Measurements from ENCODE around the gene GTF2H1.
"Not testable (repeated sequence)": the region's sequence is repeated elsewhere in the genome, so short reads cannot be mapped to it uniquely, and the experiment has no call there.

GTF2H1 gene

DNA sequence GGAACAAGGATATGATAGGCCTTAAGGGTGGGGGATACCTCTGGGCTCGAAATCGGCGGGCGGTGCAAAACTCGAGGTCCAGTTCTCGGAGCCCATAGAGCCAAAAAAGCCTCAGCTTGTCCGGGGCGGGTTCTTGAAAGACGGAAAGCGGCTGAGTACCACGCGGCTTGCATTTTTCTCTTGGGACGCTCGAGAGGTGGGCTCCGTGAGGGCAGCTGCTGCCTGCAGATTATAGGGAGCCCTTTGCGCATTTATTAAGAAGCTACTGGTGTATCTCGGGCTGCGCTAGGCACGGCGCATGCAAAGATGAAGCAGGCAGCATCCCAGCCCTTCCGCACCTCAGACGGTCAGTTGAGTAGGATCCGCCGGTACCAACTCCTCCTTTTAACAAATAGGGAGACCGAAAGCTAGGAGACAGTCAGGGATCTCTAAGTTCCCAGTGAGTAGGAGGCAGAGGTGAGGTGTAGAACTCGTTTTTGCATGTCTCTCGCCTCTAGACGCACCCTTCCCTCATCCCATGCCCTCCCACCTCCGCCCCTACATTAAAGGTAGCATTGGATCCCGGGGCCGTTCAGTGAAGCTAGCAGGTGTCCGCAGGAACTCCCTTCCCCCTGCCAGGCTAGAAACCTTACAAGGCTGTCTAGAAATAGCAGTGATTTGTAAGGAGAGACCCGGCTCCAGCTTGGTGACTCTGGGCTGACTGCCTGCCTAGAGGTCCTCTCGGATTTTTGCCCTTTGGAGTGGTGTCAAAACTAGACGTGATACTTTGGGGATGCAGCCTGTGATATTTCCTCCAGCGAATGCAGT lies 72.8 kb downstream of the GTF2H1 start:
- no peak for DNase-seq (ENCODE audit: low read depth, low spot score)
- POLR2A ChIA-PET = interaction anchor here (0.6 to 5.5 kb wide), 25 partner anchors 10 to 239 kb away, joined by 3 to 226 read pairs (median 5); partner anchors contain the start of genes GTF2H1, HPS5, SPTY2D1 and TSG101

DNA sequence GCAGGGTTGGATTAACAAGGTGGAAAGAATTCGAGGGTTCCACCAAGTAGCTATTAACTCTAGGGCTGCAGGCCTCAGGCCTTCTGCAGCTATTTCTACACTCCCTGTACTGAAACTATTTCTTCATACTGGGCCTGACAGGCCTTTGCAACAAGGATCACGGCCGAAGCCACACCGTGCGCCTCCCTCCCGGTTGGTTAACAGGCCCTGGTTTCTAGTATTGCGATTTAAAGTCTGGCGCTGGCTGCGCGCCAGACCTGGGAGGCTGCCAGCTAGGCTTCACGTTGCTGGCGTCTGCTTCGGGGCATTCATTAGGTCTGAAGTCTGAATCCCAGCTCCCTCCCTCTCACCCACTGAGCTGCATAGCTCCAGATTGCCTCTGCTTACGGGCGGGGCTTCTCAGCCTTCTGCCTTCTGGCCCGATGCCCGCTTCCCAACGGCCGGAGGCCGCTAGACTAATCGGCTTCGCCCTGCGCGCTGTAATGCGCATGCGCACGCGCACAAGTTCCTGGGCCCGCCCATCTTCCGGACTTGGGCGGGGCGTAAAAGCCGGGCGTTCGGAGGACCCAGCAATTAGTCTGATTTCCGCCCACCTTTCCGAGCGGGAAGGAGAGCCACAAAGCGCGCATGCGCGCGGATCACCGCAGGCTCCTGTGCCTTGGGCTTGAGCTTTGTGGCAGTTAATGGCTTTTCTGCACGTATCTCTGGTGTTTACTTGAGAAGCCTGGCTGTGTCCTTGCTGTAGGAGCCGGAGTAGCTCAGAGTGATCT lies 73.6 kb downstream of the GTF2H1 start:
- ChIA-PET POLR2A (interaction anchor here (0.6 to 5.5 kb wide), 21 partner anchors 12 to 152 kb away, joined by 3 to 226 read pairs (median 4); partner anchors contain the start of genes GTF2H1, HPS5 and TSG101), CTCF (interaction anchor here (1.0 to 2.5 kb wide), 5 partner anchors 11 to 152 kb away, joined by 3 to 5 read pairs (median 3); no protein-coding TSS in a partner anchor)
- TF ChIP-seq, protein P1, sequence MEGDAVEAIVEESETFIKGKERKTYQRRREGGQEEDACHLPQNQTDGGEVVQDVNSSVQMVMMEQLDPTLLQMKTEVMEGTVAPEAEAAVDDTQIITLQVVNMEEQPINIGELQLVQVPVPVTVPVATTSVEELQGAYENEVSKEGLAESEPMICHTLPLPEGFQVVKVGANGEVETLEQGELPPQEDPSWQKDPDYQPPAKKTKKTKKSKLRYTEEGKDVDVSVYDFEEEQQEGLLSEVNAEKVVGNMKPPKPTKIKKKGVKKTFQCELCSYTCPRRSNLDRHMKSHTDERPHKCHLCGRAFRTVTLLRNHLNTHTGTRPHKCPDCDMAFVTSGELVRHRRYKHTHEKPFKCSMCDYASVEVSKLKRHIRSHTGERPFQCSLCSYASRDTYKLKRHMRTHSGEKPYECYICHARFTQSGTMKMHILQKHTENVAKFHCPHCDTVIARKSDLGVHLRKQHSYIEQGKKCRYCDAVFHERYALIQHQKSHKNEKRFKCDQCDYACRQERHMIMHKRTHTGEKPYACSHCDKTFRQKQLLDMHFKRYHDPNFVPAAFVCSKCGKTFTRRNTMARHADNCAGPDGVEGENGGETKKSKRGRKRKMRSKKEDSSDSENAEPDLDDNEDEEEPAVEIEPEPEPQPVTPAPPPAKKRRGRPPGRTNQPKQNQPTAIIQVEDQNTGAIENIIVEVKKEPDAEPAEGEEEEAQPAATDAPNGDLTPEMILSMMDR (IDR thresholded peaks at IDR 0.05; ENCODE audit: insufficient read depth, low read length, missing control alignments) = no peak
- peak; percentile 88 for DNase-seq (ENCODE audit: low read depth, low spot score)
- H3K4me3 ChIP-seq (ENCODE audit: low read depth, low read length) = peak overlapping the region; percentile 100

More for the DNA sequence above, 72.8 kb downstream of the GTF2H1 start:
- CTCF ChIA-PET = interaction anchor here (1.0 to 2.5 kb wide), 6 partner anchors 11 to 150 kb away, joined by 3 to 5 read pairs (median 3); no protein-coding TSS in a partner anchor
- TF ChIP-seq, protein P1 (IDR thresholded peaks at IDR 0.05; ENCODE audit: insufficient read depth, low read length, missing control alignments) = no peak
- peak overlapping the region; percentile 100 for H3K4me3 ChIP-seq (ENCODE audit: low read depth, low read length)

DNA sequence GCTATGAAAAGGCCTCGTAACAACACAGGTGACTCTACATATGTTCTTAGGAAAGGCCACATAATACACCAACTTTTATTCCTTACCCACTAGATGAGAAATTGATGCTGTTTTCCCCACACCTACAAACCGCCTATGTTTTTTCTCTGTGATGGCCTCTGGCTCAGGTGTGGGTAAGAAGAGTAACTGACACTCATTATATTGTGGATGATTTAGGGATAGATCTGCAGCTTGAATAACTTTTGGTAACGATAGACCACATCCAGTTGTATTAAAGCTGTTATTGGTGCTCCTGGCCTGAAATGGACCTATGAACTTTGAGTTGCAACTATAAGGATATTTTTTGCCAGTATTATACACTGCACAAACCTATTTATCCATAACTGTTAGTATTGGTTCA lies 75.6 kb downstream of the GTF2H1 start:
- TF ChIP-seq, protein P1 (IDR thresholded peaks at IDR 0.05; ENCODE audit: insufficient read depth, low read length, missing control alignments) = no peak
- CTCF ChIA-PET = interaction anchor here (1.1 to 1.4 kb wide), 3 partner anchors 9 to 330 kb away, joined by 3 to 6 read pairs (median 5); no protein-coding TSS in a partner anchor
- no peak for DNase-seq (ENCODE audit: low read depth, low spot score)
- H3K4me3 ChIP-seq (ENCODE audit: low read depth, low read length) = no peak overlapping the region
- POLR2A ChIA-PET = interaction anchor here (0.6 to 5.5 kb wide), 4 partner anchors 12 to 50 kb away, joined by 4 to 226 read pairs (median 25); no protein-coding TSS in a partner anchor

DNA sequence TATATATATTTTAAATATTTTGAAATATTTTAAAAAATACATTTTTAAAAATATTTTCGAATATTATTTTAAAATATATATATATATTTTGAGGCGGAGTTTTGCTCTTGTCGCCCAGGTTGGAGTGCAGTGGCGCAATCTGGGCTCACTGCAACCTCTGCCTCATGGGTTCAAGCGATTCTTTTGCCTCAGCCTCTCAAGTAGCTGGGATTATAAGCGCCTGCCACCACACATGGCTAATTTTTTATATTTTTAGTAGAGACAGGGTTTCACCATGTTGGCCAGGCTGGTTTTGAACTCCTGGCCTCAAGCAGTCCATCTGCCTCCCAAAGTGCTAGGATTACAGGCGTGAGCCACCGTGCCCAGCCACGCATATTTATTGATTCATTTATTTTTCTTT lies 78.7 kb downstream of the GTF2H1 start:
- POLR2A ChIA-PET = interaction anchor here (1.0 to 2.8 kb wide), 3 partner anchors 8 to 80 kb away, joined by 3 to 11 read pairs (median 3); no protein-coding TSS in a partner anchor
- CTCF ChIA-PET = interaction anchor here (1.2 to 2.7 kb wide), 6 partner anchors 9 to 286 kb away, joined by 3 to 11 read pairs (median 3); no protein-coding TSS in a partner anchor
- DNase-seq (ENCODE audit: low read depth, low spot score); H3K4me3 ChIP-seq (ENCODE audit: low read depth, low read length): not testable (repeated sequence)

DNA sequence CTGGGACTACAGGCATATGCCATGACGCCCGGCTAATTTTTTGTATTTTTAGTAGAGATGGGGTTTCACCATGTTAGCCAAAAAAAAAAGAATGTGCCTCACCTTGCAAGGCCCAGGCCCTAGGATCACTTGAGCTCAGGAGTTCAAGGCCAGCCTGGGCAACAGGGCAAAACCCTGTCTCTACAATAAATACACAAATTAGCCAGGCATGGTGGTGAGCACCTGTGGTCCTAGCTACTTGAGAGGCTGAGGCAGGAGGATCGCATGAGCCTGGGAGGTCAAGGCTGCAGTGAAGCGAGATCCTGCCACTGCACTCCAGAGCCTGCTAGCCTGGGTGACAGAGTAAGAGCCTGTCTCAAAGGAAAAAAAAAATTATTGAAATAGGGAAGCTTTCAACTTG lies 81.7 kb downstream of the GTF2H1 start:
- ChIA-PET CTCF (no interaction called here), POLR2A (interaction anchor here (0.8 kb wide), 1 partner anchor 123 kb away, joined by 3 read pairs; the partner anchor contains the start of gene TSG101)
- no peak overlapping the region for H3K4me3 ChIP-seq (ENCODE audit: low read depth, low read length)
- TF ChIP-seq, protein P1 (IDR thresholded peaks at IDR 0.05; ENCODE audit: insufficient read depth, low read length, missing control alignments) = no peak
- no peak for DNase-seq (ENCODE audit: low read depth, low spot score)

DNA sequence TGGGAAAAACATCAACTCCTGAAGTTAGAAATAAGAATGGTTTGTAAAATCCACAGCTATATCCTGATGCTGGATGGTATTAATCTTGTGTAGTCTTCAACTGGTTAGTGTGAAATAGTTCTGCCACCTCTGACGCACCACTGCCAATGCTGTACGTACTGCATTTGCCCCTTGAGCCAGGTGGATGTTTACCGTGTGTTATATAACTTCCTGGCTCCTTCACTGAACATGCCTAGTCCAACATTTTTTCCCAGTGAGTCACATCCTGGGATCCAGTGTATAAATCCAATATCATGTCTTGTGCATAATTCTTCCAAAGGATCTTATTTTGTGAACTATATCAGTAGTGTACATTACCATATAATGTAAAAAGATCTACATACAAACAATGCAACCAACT lies 85.0 kb downstream of the GTF2H1 start:
- H3K4me3 ChIP-seq (ENCODE audit: low read depth, low read length); DNase-seq (ENCODE audit: low read depth, low spot score): not testable (repeated sequence)
- ChIA-PET CTCF (interaction anchor here (0.7 to 2.0 kb wide), 3 partner anchors 10 to 164 kb away, joined by 3 to 6 read pairs (median 5); partner anchors contain the start of gene LDHA), POLR2A (interaction anchor here (1.1 to 1.7 kb wide), 2 partner anchors 13 to 60 kb away, joined by 5 to 6 read pairs; partner anchors contain the start of gene LDHA)
